NCI-H2081 treated with DMSO at 0.1 percent for 48 hours (cell line): ENCODE results near the gene TMEM151A.

Experiments used
- DNase-seq: peaks from one replicate; lab custom pipeline; 2025; lab: John Stamatoyannopoulos, UW

The TMEM151A gene

GRCh38 chr11:66336234-66337102 lies 44.8 kb downstream of the TMEM151A start, which contains the start of gene RIN1:
Gene RIN1 (minus strand): TSS chr11:66336434. CDS start chr11:66336402, 32 bp downstream.
- peak; percentile 47 for DNase-seq

DNA sequence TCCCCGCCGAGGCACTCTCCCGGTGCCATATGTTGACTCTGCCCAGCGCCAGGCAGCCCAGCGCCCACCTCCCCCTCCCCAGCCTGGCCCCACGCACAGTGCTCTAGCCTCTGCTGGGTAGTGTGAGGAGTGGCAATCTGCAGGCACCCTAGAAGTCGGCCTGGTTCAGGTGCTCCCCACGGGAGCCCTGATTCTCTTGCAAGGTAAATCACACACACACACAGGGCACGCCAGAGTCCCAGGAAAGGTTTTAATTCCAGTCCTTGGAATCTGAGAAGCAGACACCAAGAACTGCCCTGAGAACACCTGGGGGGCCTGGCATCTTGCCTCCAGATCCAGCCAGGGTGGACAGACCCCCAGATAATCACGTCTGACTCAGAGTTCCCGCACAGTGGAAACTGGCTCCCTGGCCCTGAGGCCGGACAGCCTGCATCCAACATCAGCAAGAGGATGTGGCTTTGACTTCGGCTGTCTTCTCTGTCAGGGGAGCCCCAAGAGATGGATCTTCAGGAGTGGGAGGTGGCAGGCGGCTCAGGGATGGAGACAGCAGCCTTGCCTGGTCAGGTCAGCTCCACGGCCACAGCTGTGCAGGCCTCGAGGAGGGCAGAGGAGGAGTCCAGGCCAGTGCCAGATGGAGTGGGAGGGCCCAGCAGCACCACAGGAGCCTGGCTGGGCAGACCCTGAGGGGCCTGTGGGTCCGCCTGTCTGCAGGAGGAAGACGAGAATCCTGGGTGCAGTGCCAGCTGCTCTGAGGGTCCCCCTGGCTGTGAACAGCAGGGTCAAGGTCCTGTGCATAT lies 45.6 kb downstream of the TMEM151A start:
- no peak for DNase-seq

- DNase-seq = no peak
Observed at GRCh38 chr11:66338276-66339161, 46.8 kb downstream of the TMEM151A start.

- DNase-seq = no peak
Observed at GRCh38 chr11:66339162-66339675, 47.5 kb downstream of the TMEM151A start.

DNA sequence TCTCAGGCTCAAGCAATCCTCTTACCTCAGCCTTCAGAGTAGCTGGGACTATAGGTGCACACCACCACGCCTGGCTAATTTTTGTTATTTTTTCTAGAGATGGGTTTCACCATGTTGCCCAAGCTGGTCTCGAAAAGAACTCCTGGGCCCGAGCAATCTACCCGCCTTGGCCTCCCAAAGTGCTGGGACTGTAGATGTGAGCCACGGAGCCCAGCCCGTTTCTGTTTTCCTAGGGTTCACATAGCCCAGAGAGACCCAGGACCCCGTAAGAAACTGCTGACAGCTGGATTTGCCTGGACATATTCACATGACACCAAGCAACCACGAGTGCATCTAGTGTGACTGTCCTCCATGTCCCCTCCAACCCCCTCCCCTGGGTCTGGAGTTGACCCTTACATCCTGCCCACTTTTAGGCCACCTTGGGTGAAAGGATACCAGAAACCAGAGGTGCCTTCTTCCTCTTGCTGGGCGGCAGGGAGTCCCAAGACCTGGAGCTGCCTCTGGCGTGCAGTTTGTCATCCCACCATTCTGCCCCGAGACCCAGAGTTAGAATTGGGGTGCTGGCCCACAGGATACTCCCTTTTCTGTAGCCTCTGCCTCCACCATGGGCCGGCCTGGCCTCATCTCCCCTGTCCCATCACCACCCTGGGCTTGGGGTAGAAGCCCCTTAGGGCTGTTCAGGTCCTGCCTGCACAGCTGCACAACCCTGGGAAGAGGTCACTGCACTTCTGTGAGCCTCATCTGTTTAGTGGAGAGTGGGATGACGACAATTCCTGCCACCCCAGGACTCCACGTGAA lies 48.2 kb downstream of the TMEM151A start:
- DNase-seq = no peak

GRCh38 chr11:66340596-66341501 lies 49.2 kb downstream of the TMEM151A start:
- no peak for DNase-seq

GRCh38 chr11:66341502-66342126 lies 49.9 kb downstream of the TMEM151A start:
- no peak for DNase-seq

GRCh38 chr11:66343176-66343575 lies 51.5 kb downstream of the TMEM151A start:
- no peak for DNase-seq

- peak; percentile 77 for DNase-seq
Observed at GRCh38 chr11:66344550-66345315, 53.0 kb downstream of the TMEM151A start, which contains the start of gene BRMS1. Gene BRMS1 (minus strand): TSS chr11:66345104. CDS start chr11:66342234, 2,870 bp downstream.

DNA sequence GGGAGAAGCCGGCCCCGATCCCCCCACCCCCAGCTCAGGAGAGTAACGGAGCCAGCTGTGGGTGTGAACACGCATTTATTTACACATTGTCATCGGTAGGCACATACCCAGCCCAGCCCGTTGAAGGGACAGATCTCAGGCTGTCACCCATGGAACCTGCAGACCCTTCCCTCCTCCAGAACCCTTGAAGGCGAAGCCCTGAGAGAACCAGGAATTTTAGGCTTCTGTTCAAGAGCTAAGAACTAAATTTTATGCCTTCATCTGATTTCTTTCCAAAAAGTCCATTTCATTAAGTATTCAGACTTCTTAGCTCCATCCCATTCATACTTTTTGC lies 53.6 kb downstream of the TMEM151A start:
- DNase-seq = no peak
